H9 (cell line): ENCODE measurements around the gene AVPR2. TPM values are rescaled to one million over a fixed set of nuclear protein-coding genes. Genes with fewer than 3 reads are reported as not detected.

Experiments used
- DNase-seq: peaks from one replicate; pipeline ENCODE4 v3.0.0-alpha.2; 2017
- H2AFZ ChIP-seq: one replicate; pipeline ENCODE4 v1.6.1; 2013; ENCODE audit warnings: mild to moderate bottlenecking, low read length, control low read depth, moderate library complexity
- H2AK5ac ChIP-seq: 2 replicates; pipeline ENCODE4 v1.6.1; 2013; ENCODE audit warnings: low read length, control low read depth, mixed read lengths; ENCODE audit not compliant: insufficient read length
- H2BK120ac ChIP-seq: one replicate; pipeline ENCODE4 v1.6.1; 2013; ENCODE audit warnings: low read depth, mild to moderate bottlenecking, low read length, control low read depth, inconsistent platforms; ENCODE audit not compliant: poor library complexity, severe bottlenecking
- H2BK12ac ChIP-seq: 2 replicates; pipeline ENCODE4 v1.6.1; 2013; ENCODE audit warnings: low read length, control low read depth, mixed read lengths, low read depth; ENCODE audit not compliant: insufficient read length
- H2BK15ac ChIP-seq: 2 replicates; pipeline ENCODE4 v1.6.1; 2013; ENCODE audit warnings: low read depth, low read length, control low read depth
- H2BK20ac ChIP-seq: one replicate; pipeline ENCODE4 v1.6.1; 2013; ENCODE audit warnings: low read depth, mild to moderate bottlenecking, low read length, control low read depth, inconsistent platforms; ENCODE audit not compliant: poor library complexity, severe bottlenecking
- H2BK5ac ChIP-seq: 2 replicates; pipeline ENCODE4 v1.6.1; 2013; ENCODE audit warnings: low read length, control low read depth, mixed read lengths; ENCODE audit not compliant: insufficient read length
- H3K14ac ChIP-seq: 2 replicates; pipeline ENCODE4 v1.6.1; 2013; ENCODE audit warnings: low read length, control low read depth; ENCODE audit not compliant: insufficient read depth
- H3K18ac ChIP-seq: 2 replicates; pipeline ENCODE4 v1.6.1; 2013; ENCODE audit warnings: low read depth, mild to moderate bottlenecking, mixed read lengths, low read length, control low read depth; ENCODE audit not compliant: insufficient read length
- H3K23ac ChIP-seq: 2 replicates; pipeline ENCODE4 v1.6.1; 2013; ENCODE audit warnings: low read length, control low read depth, mixed read lengths, low read depth; ENCODE audit not compliant: insufficient read length
- H3K23me2 ChIP-seq: 2 replicates; pipeline ENCODE4 v1.6.1; 2013; ENCODE audit warnings: low read depth, mild to moderate bottlenecking, mixed read lengths, low read length, control low read depth; ENCODE audit not compliant: insufficient read length, poor library complexity, severe bottlenecking
- H3K27ac ChIP-seq: 2 replicates; pipeline ENCODE4 v1.5.1; 2013; ENCODE audit warnings: low read length, control low read depth, mixed read lengths, low read depth; ENCODE audit not compliant: insufficient read length
- H3K27me3 ChIP-seq: 2 replicates; pipeline ENCODE4 v1.6.1; 2013; ENCODE audit warnings: low read length, control low read depth, inconsistent platforms; ENCODE audit not compliant: insufficient read depth
- H3K4ac ChIP-seq: 2 replicates; pipeline ENCODE4 v1.6.1; 2013; ENCODE audit warnings: low read depth, mild to moderate bottlenecking, control low read depth, inconsistent platforms, low read length, moderate library complexity
- H3K4me1 ChIP-seq: 2 replicates; pipeline ENCODE4 v1.6.1; 2013; ENCODE audit warnings: low read length, control low read depth, inconsistent platforms; ENCODE audit not compliant: insufficient read depth
- H3K4me2 ChIP-seq: 2 replicates; pipeline ENCODE4 v1.6.1; 2013; ENCODE audit warnings: low read length, control low read depth, mixed read lengths; ENCODE audit not compliant: insufficient read length, insufficient read depth
- H3K56ac ChIP-seq: 2 replicates; pipeline ENCODE4 v1.6.1; 2013; ENCODE audit warnings: low read depth, mild to moderate bottlenecking, mixed read lengths, low read length, control low read depth; ENCODE audit not compliant: insufficient read length
- H3K79me1 ChIP-seq: 2 replicates; pipeline ENCODE4 v1.6.1; 2013; ENCODE audit warnings: low read depth, mild to moderate bottlenecking, moderate library complexity, low read length, control low read depth, inconsistent platforms; ENCODE audit not compliant: insufficient read depth, poor library complexity, severe bottlenecking
- H3K79me2 ChIP-seq: 2 replicates; pipeline ENCODE4 v1.6.1; 2013; ENCODE audit warnings: low read length, control low read depth, inconsistent platforms; ENCODE audit not compliant: insufficient read depth
- H3K9ac ChIP-seq: 2 replicates; pipeline ENCODE4 v1.6.1; 2013; ENCODE audit warnings: low read length, control low read depth, mixed read lengths; ENCODE audit not compliant: insufficient read length; ENCODE audit errors: extremely low read depth
- H3K9me3 ChIP-seq: one replicate; pipeline ENCODE4 v1.6.1; 2013; ENCODE audit warnings: low read depth, low read length, inconsistent platforms; ENCODE audit not compliant: control insufficient read depth
- H3T11ph ChIP-seq: one replicate; pipeline ENCODE4 v1.6.1; 2013; ENCODE audit warnings: mild to moderate bottlenecking, low read length, control low read depth, inconsistent platforms
- H4K20me1 ChIP-seq: one replicate; pipeline ENCODE4 v1.6.1; 2013; ENCODE audit not compliant: control insufficient read depth, insufficient read length, insufficient read depth
- H4K5ac ChIP-seq: 2 replicates; pipeline ENCODE4 v1.6.1; 2013; ENCODE audit warnings: low read depth, mild to moderate bottlenecking, mixed read lengths, low read length, control low read depth; ENCODE audit not compliant: insufficient read length
- H4K8ac ChIP-seq: replicated peaks from 2 replicates; pipeline ENCODE4 v1.6.1; 2013; ENCODE audit warnings: low read length, control low read depth, mixed read lengths, low read depth; ENCODE audit not compliant: insufficient read length
- H4K91ac ChIP-seq: 2 replicates; pipeline ENCODE4 v1.6.1; 2013; ENCODE audit warnings: low read depth, mild to moderate bottlenecking, moderate library complexity, mixed read lengths, low read length, control low read depth; ENCODE audit not compliant: insufficient read length
- H3K27ac Mint-ChIP-seq, 3 experiments: 2 replicates in 2 of 3; 3 replicates in 1 of 3; pipeline ENCODE4 v1.8.0; 2020 to 2021; ENCODE audit warnings: mixed read lengths in 3 of 3, mild to moderate bottlenecking in 1 of 3, moderate library complexity in 1 of 3
- H3K27me3 Mint-ChIP-seq: 2 replicates; pipeline ENCODE4 v1.8.0; 2021; ENCODE audit warnings: low read depth, mild to moderate bottlenecking, moderate library complexity, mixed read lengths
- H3K36me3 Mint-ChIP-seq, 3 experiments: 2 replicates in 2 of 3; 3 replicates in 1 of 3; pipeline ENCODE4 v1.8.0; 2020 to 2021; ENCODE audit warnings: low read depth in 3 of 3, mixed read lengths in 3 of 3; ENCODE audit not compliant: insufficient read depth in 1 of 3
- H3K4me1 Mint-ChIP-seq, 2 experiments: 2 replicates each; pipeline ENCODE4 v1.8.0; 2020; ENCODE audit warnings: mixed read lengths in 2 of 2
- H3K4me3 Mint-ChIP-seq, 2 experiments: 2 replicates in 1 of 2; 3 replicates in 1 of 2; pipeline ENCODE4 v1.8.0; 2020 to 2021; ENCODE audit warnings: mild to moderate bottlenecking in 2 of 2, mixed read lengths in 2 of 2, moderate library complexity in 1 of 2
- H3K9me3 Mint-ChIP-seq, 2 experiments: 2 replicates in 1 of 2; 3 replicates in 1 of 2; pipeline ENCODE4 v1.8.0; 2020; ENCODE audit warnings: mild to moderate bottlenecking in 2 of 2, mixed read lengths in 2 of 2, moderate library complexity in 1 of 2
- WGBS: extraction: QIAGEN DNeasy Blood & Tissue Kit; methylation state at CpG from one replicate; pipeline ENCODE4 v1.1.7; 2013; ENCODE audit warnings: missing lambda C conversion rate, low lambda C conversion rate, mixed read lengths; ENCODE audit not compliant: insufficient read length; ENCODE audit errors: extremely low coverage; 5-methylcytosine and 5-hydroxymethylcytosine counted together
- total RNA-seq: library from RNA; stranded (reverse); gene quantifications from 2 replicates; pipeline ENCODE4 v1.2.1, GENCODE V29; 2021
- TF ChIP-seq, protein P1 (sequence below): fragments of 200-600 bp; sonication (generic); conservative IDR thresholded peaks from 3 replicates; pipeline ENCODE4 v1.8.0; 2021; ENCODE audit warnings: antibody characterized with exemption, mild to moderate bottlenecking

AVPR2 gene
- total RNA-seq, 1 experiment from 2014 or later = not detected

GRCh38 chrX:153861733-153862310 lies 42.7 kb upstream of the AVPR2 start:
- Histone ChIP-seq H2AFZ (no peak overlapping the region), H3K14ac (no peak overlapping the region), H2AK5ac (no peak overlapping the region), H3K79me2 (no peaks in the 10 kb centered on the region), H2BK20ac (no peak overlapping the region), H4K20me1 (no peaks in the 10 kb centered on the region), H4K91ac (no peak overlapping the region), H3K79me1 (no peaks in the 10 kb centered on the region), H3K56ac (no peak overlapping the region), H2BK5ac (no peak overlapping the region), H3K23me2 (no peaks in the 10 kb centered on the region), H2BK15ac (no peak overlapping the region), H2BK120ac (no peak overlapping the region), H3K23ac (no peak overlapping the region), H2BK12ac (no peak overlapping the region), H3K27me3 (no peaks in the 10 kb centered on the region), H3K4me1 (no peaks in the 10 kb centered on the region), H3K4ac (no peak overlapping the region), H3T11ph (no peak overlapping the region), H4K5ac (no peak overlapping the region), H3K18ac (no peak overlapping the region), H3K27ac (no peak overlapping the region), H3K9ac (no peak overlapping the region), H3K9me3 (peaks cover 33% of the 10 kb centered on the region), H3K4me2 (no peak overlapping the region), H4K8ac (no peak overlapping the region)
- H3K9me3 Mint-ChIP-seq = peaks cover 81 to 85% of the 10 kb centered on the region in 2 experiments
- no peak overlapping the region for H3K4me3 Mint-ChIP-seq
- peaks cover 20 to 33% of the 10 kb centered on the region in 2 experiments for H3K4me1 Mint-ChIP-seq
- WGBS = no CpG with 5 or more reads among the region's 21 CpGs
- peaks cover 8% of the 10 kb centered on the region for H3K27me3 Mint-ChIP-seq
- peaks cover 13 to 15% (median 13%) of the 10 kb centered on the region in 3 experiments for H3K36me3 Mint-ChIP-seq
- H3K27ac Mint-ChIP-seq = no peak overlapping the region
- DNase-seq = no peak
- TF ChIP-seq, protein P1, sequence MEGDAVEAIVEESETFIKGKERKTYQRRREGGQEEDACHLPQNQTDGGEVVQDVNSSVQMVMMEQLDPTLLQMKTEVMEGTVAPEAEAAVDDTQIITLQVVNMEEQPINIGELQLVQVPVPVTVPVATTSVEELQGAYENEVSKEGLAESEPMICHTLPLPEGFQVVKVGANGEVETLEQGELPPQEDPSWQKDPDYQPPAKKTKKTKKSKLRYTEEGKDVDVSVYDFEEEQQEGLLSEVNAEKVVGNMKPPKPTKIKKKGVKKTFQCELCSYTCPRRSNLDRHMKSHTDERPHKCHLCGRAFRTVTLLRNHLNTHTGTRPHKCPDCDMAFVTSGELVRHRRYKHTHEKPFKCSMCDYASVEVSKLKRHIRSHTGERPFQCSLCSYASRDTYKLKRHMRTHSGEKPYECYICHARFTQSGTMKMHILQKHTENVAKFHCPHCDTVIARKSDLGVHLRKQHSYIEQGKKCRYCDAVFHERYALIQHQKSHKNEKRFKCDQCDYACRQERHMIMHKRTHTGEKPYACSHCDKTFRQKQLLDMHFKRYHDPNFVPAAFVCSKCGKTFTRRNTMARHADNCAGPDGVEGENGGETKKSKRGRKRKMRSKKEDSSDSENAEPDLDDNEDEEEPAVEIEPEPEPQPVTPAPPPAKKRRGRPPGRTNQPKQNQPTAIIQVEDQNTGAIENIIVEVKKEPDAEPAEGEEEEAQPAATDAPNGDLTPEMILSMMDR = no peak
